Activated CD8-positive, alpha-beta memory T cell treated with anti-CD3 and anti-CD28 coated beads for 36 hours (primary cell): ENCODE measurements around the gene DCAF11. TPM values are rescaled to one million over a fixed set of nuclear protein-coding genes. Genes with fewer than 3 reads are reported as not detected.

Source experiments
- CTCF ChIA-PET: fragments of 350-600 bp; sonication (Branson Sonifier 250); formaldehyde crosslinking; loops from one replicate; lab custom pipeline; 2021; ENCODE audit warnings: antibody characterized with exemption; lab: Charles Lee
- POLR2A ChIA-PET: fragments of 350-600 bp; sonication (Branson Sonifier 250); formaldehyde crosslinking; loops from one replicate; lab custom pipeline; 2021; ENCODE audit warnings: antibody characterized with exemption; lab: Charles Lee
- total RNA-seq, 2 experiments: library from RNA; stranded (reverse); gene quantifications; one replicate each; pipeline ENCODE4 v1.2.3, GENCODE V29; 2021

Gene DCAF11
- total RNA-seq, 2 experiments from 2014 or later: 60.3 to 69.1 TPM

DNA sequence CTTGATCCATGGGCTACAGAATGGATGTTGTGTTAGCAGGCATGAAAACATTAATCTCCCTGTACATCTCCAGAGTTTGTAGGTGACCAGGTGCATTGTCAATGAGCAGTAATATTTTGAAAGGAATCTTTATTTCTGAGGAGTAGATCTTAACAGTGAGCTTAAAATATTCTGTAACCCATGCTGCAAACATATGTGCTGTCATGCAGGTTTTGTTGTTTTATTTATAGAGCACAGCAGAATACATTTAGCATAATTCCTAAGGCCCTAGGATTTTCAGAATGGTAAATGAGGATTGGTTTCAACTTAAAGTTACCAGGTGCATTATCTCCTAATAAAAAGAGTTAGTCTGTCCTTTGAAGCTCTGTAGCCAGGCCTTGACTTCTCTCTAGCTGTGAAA lies 12.4 kb downstream of the DCAF11 start:
- CTCF ChIA-PET: interaction anchor here (0.6 to 2.2 kb wide), 3 partner anchors 9 to 451 kb away, joined by 3 to 9 read pairs (median 7); partner anchors contain the start of genes DCAF11, NRL and PSME1
- POLR2A ChIA-PET: interaction anchor here (0.9 kb wide), 1 partner anchor 9 kb away, joined by 3 read pairs; the partner anchor contains the start of gene PSME1

DNA sequence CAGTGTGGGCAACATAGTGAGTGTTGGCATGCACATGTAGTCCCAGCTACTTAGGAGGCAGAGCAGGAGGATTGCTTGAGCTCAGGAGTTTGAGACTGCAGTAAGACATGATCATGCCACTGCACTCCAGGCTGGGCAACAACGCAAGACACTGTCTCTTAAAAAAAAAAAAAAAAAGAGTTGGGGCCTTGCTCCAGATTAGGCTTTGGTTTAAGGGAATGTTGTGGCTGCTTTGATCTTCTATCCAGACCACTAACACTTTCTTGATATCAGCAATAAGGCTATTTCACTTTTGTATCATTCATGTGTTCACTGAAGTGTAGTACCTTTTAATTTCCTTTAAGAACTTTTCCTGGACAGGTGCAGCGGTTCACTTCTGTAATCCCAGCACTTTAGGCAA lies 13.1 kb downstream of the DCAF11 start:
- CTCF ChIA-PET: interaction anchor here (0.6 to 2.2 kb wide), 2 partner anchors 12 to 452 kb away, joined by 3 to 9 read pairs; partner anchors contain the start of genes DCAF11 and NRL
- POLR2A ChIA-PET: interaction anchor here (0.9 kb wide), 1 partner anchor 8 kb away, joined by 3 read pairs; the partner anchor contains the start of gene PSME1

DNA sequence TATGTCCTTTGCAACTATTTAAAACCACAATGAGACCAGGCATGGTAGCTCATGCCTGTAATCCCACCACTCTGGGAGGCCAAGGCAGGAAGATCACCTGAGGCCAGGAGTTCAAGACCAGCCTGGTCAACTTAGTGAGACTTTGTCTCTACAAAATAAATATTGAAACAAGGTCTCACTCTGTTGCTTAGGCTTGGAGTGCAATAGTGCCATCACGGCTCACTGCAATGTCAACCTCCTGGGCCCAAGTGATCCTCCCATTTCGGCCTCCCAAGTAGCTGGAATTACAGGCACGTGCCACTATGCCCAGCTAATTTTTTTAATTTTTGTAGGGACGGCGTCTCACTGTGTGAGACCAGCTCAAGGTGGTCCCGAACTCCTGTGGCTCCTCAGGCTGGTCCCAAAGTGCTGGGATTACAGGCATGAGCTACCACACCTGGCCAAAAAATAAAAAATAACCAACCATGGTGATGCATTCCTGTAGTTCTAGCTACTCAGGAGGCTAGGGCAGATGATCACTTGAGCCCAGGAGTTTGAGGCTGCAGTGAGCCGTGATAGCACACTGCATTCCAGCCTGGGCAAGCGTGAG lies 14.9 kb downstream of the DCAF11 start:
- CTCF ChIA-PET: no interaction called here
- POLR2A ChIA-PET: interaction anchor here (0.6 kb wide), 1 partner anchor 1264 kb away, joined by 3 read pairs; no protein-coding TSS in a partner anchor

DNA sequence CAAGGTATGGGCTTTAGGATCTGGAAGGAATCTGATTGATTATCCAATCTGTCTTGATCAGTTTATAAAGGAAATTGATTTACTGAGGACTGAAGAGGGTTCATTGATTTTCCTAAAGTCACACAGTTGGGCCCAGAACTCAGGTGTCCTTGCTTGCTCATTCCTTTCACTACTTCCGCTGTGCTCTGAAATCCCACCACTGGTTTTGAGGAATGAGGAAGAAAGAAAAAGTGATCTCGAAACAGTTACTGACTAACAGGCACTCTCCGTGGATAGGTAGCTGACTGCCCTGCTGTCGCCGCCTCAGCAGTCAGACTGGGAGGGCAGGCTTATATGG lies 15.8 kb downstream of the DCAF11 start, which contains the start of gene FITM1:
Gene FITM1, plus strand, starts transcription at position 280 of the 337 bp plus-strand sequence. CDS start 905 bp downstream, outside the sequence.
- CTCF ChIA-PET: no interaction called here
- POLR2A ChIA-PET: interaction anchor here (0.6 kb wide), 1 partner anchor 21 kb away, joined by 3 read pairs; no protein-coding TSS in a partner anchor

DNA sequence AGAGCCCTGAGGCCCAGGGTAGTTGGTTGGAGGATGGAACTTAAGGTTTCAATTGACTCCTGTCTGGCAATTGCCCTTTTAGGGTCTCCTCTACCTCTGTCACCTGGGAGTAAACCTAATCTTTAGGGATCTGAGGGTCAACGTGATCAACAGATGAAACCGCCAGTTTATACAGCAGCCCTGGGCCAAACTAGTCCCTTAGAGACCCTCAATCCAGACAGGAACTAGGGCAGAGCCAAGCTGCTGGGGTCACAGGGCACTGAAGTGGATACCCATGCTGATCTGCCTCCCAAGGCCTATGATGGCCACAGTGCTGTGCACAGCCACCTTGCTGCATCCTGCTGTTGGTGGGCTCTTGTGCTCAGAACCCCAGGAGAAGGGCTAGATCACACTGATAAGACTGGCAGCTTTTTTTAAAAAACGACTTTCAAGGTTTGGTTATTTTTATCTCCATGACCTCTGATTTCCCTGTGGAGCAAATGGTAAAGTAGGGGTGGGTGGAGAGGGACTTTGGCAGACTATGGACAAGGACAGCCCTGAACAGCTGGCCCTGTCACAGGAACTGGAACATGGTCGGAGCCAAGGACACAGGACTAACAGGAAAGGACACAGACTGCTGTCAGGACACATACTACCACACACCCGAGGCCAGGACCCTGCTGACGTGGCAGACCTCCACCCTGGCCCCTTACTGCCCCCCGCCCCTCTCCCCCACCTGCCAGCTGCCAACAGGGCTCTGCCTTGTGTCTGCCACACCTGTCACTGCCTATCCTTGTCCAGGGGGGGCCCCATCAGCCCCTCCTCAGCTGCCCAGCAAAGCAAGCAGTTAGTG lies 16.4 kb downstream of the DCAF11 start:
- CTCF ChIA-PET: no interaction called here
- POLR2A ChIA-PET: interaction anchor here (0.6 kb wide), 1 partner anchor 21 kb away, joined by 3 read pairs; no protein-coding TSS in a partner anchor

DNA sequence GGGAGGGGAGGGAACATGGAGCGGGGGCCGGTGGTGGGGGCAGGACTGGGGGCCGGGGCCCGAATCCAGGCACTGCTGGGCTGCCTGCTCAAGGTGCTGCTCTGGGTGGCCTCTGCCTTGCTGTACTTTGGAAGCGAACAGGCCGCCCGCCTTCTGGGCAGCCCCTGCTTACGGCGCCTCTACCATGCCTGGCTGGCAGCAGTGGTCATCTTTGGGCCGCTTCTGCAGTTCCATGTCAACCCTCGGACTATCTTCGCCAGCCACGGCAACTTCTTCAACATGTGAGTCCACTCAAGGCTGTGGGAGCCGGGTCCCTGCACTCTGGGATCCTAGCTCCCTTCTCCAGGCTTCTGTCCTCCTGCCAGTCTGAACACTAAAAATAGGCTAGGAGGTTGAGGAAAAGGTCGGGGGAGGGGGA lies 17.0 kb downstream of the DCAF11 start:
- ChIA-PET CTCF (interaction anchor here (1.0 to 1.7 kb wide), 2 partner anchors 17 to 23 kb away, joined by 3 to 4 read pairs; partner anchors contain the start of genes DCAF11 and NRL), POLR2A (no interaction called here)

DNA sequence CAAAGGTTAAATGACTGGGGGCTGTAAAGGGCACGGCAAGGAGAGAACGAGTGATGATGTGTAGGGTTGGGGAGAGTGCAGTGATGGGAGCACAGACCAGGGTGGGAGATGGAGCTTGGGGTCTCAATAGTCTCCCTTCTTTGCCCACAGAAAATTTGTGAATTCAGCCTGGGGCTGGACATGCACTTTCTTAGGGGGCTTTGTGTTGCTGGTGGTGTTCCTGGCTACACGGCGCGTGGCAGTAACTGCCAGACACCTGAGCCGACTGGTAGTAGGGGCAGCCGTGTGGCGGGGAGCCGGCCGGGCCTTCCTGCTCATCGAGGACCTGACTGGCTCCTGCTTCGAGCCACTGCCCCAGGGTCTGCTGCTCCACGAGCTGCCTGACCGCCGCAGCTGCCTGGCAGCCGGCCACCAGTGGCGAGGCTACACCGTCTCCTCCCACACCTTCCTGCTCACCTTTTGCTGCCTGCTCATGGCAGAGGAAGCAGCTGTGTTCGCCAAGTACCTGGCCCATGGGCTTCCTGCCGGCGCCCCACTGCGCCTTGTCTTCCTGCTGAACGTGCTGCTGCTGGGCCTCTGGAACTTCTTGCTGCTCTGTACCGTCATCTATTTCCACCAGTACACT lies 17.6 kb downstream of the DCAF11 start:
- CTCF ChIA-PET: interaction anchor here (1.0 to 1.7 kb wide), 2 partner anchors 18 to 24 kb away, joined by 3 to 4 read pairs; partner anchors contain the start of genes DCAF11 and NRL
- POLR2A ChIA-PET: no interaction called here

DNA sequence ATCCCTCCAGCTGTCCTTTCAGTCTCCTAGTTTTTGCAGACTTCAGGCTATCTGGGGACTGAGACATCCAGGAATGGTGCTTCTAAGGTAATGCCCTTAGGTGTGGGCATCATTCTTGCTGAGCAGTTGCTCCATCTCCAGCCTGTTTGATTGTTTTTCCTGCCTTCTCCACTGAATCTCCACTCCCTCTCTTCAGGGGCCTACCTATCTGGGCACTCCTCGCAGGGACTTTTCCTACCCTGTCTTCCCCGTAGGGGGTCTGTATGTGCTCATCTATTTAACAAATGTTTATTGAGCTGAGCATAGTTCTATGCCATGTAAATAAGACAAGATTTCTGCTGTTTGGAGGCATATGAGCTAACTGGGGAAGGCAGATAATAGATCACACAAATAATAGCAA lies 18.4 kb downstream of the DCAF11 start:
- POLR2A ChIA-PET: no interaction called here
- CTCF ChIA-PET: interaction anchor here (1.7 kb wide), 2 partner anchors 24 to 28 kb away, joined by 4 to 8 read pairs; partner anchors contain the start of gene IRF9

DNA sequence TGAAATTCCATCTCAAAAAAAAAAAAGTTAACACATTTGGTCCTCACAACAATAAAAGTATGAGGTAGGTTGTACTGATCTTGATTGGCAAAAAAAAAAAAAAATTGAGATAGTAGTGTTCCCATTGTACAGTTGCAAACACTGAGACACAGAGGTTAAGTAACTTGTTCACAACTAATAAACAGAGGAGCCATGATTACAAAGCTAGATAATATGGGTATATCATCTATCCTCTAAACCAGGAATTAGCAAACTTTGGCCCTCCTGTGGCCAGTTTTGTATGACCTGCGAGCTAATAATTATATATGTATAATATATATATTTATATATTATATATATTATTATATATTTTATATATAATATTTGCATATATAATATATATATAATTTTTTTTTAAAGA lies 19.2 kb downstream of the DCAF11 start:
- POLR2A ChIA-PET: interaction anchor here (3.1 kb wide), 1 partner anchor 27 kb away, joined by 19 read pairs; the partner anchor contains the start of gene IRF9

DNA sequence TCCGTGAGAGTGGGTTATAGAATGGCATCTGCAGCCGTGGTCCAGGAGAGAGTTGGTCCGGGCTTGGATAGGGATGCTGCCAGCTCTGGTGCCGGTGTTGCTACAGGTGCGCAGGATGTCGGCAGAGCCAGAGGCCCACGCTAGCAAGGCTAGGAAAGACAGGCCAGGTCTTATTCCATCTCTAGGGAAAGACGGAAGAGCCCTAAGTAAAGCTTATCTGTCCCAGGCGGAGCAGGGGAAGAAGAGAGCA lies 20.9 kb downstream of the DCAF11 start:
- POLR2A ChIA-PET: interaction anchor here (0.7 to 4.1 kb wide), 8 partner anchors 8 to 493 kb away, joined by 3 to 34 read pairs (median 6); partner anchors contain the start of genes DCAF11, IRF9, NRL and PSME2
- CTCF ChIA-PET: interaction anchor here (0.8 to 4.7 kb wide), 8 partner anchors 9 to 60 kb away, joined by 3 to 34 read pairs (median 6); partner anchors contain the start of genes IRF9, RNF31 and TM9SF1

More for the DNA sequence above, 19.2 kb downstream of the DCAF11 start:
- CTCF ChIA-PET: interaction anchor here (0.6 to 1.7 kb wide), 4 partner anchors 24 to 571 kb away, joined by 3 to 8 read pairs (median 4); partner anchors contain the start of gene IRF9

DNA sequence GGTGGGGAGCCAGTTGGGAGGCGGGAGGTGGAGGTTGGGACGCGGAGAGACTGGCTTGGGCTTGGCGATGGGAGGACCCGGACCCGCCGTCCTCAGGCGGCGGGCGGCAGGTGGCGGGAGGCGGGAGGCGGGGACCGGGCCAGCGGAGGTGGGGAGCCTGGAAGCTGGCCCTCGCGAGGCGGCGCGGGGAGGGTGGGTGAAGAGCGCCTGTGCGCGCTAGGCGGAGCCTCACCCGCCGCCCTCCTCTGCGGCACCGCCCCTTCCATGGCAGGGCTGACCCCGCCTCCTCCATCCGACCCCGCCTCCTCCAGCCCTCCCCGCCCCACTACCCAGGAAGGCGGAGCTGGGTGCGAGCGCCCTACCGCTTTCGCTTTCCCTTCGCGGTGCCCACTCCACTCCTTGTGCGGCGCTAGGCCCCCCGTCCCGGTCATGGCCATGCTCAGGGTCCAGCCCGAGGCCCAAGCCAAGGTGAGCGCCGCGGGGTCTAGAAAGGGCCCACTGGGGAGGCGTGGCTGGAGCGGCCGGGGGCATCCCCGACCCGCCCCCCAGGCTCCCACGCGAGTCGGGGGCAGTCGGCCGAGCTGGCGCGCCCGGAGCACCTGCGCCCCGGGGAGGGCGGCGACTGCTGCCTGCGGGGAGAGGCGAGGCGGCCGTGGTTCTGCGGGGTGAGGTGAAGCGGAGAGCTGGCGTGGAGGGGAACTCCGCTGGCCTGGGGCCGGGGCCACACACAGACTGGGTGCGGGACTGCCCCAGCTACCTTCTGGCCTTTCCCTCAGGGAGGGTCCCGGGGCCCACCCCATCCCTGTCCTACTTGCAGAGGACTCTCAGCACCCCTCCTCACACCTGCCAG lies 21.5 kb downstream of the DCAF11 start, which contains the start of gene PSME1:
Gene PSME1, plus strand, starts transcription at position 361 of the 850 bp plus-strand sequence. Its CDS starts 69 bp downstream, at position 430.
- ChIA-PET CTCF (interaction anchor here (0.7 to 4.7 kb wide), 10 partner anchors 9 to 59 kb away, joined by 3 to 34 read pairs (median 6); partner anchors contain the start of genes IRF9, RNF31 and TM9SF1), POLR2A (interaction anchor here (0.7 to 4.1 kb wide), 8 partner anchors 9 to 492 kb away, joined by 3 to 34 read pairs (median 6); partner anchors contain the start of genes DCAF11, IRF9, NRL and PSME2)

DNA sequence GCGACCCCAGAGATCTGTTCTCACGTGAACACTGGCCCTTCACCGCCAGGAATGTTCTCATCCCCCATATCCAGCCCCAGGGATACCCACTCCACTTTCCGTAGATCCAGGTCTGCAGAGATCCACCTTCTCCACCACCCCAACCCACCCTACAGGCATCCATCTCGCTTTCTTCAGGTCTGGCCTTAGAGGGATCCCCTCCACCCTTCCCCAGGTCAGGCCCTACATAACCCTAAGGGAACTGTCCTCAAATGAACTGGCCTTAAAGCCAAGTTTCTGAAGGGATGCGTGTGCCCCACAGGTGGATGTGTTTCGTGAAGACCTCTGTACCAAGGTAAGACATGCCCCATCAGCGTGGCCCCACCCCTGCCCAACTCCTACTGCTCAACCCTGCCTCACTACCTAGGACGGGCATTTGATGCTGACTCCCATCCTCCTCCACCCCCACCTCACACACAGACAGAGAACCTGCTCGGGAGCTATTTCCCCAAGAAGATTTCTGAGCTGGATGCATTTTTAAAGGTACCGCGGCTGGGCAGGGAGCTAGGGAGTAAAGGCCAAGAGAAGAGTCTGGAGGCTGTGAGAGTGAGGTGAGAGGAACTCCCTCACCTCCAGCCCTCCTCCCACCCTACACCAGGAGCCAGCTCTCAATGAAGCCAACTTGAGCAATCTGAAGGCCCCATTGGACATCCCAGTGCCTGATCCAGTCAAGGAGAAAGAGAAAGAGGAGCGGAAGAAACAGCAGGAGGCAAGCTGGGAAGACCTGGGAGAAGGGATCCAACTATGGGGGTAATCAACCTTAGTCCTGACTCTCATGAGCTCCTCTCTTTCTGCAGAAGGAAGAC lies 22.3 kb downstream of the DCAF11 start:
- ChIA-PET POLR2A (interaction anchor here (0.5 to 4.1 kb wide), 6 partner anchors 10 to 77 kb away, joined by 3 to 34 read pairs (median 12); partner anchors contain the start of genes CHMP4A, DCAF11, IRF9 and NRL), CTCF (interaction anchor here (0.7 to 4.7 kb wide), 8 partner anchors 9 to 44 kb away, joined by 3 to 34 read pairs (median 6); partner anchors contain the start of genes IRF9 and RNF31)

DNA sequence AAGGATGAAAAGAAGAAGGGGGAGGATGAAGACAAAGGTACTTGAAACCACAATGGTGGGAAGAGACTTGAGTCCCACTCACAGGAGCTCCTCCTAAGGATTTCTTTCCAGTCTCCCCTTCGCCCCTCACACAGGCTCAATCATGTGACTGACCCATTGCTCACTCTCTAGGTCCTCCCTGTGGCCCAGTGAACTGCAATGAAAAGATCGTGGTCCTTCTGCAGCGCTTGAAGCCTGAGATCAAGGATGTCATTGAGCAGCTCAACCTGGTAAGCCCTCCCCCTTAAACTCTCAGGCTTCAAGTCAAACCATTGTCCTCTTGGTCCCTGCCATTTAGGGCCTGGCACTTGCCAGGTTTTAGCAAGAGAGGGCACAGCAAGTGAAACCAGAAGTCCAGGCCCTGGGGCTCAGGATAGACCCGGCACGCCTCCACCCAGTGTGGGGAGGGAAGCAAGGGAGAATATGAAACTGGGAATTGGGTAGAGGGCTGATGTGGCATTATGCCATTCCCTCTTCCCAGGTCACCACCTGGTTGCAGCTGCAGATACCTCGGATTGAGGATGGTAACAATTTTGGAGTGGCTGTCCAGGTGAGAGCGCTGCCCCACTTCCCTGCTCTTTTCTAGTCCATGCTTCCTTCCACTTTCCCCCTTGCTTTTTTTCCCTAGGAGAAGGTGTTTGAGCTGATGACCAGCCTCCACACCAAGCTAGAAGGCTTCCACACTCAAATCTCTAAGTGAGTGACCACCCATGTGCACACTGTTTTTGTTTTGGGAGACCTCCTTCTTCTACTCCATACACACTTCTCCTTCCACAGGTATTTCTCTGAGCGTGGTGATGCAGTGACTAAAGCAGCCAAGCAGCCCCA lies 23.2 kb downstream of the DCAF11 start:
- CTCF ChIA-PET: interaction anchor here (1.2 to 4.7 kb wide), 4 partner anchors 10 to 29 kb away, joined by 3 to 34 read pairs (median 6); partner anchors contain the start of genes IRF9 and RNF31
- POLR2A ChIA-PET: interaction anchor here (0.7 to 4.1 kb wide), 3 partner anchors 9 to 76 kb away, joined by 3 to 34 read pairs (median 24); partner anchors contain the start of genes CHMP4A, DCAF11, NRL and PSME2

DNA sequence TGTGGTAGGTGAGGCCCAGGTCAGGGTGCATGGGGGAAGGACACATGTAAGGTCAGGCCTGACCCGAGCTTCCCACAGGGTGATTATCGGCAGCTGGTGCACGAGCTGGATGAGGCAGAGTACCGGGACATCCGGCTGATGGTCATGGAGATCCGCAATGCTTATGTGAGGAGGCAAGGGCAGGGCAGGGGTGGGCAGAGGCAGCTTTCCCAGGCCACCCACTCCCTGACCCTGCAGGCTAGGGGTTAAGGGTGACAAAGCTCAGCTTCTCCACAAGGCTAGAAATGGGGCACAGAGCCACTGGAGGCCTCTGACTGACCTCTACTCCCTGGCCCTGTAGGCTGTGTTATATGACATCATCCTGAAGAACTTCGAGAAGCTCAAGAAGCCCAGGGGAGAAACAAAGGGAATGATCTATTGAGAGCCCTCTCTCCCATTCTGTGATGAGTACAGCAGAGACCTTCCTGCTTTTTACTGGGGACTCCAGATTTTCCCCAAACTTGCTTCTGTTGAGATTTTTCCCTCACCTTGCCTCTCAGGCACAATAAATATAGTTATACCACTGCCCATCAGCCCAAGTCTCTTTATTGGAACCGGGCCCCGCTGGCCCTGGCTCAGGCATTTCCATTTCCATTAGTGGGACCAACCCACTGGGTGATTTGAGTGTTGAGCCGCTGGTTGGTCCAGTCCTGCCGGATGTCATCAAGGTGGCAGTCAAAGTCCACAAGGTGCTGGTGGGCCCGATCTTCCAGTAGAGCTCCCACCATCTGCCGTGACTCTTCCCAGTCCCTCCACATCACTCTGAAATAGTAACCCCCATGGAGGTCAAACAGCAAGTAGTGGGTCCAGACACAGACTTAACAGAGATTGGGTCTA lies 24.1 kb downstream of the DCAF11 start:
- POLR2A ChIA-PET: interaction anchor here (4.1 kb wide), 1 partner anchor 8 kb away, joined by 34 read pairs; the partner anchor contains the start of genes PSME2 and RNF31
- CTCF ChIA-PET: interaction anchor here (1.2 to 4.7 kb wide), 2 partner anchors 23 to 30 kb away, joined by 3 to 34 read pairs; partner anchors contain the start of gene IRF9
